ENCODE results near the gene SMURF2. TPM values are rescaled to one million over a fixed set of nuclear protein-coding genes. Genes with fewer than 3 reads are reported as not detected.

The SMURF2 gene
- total and polyA plus RNA-seq, 2 donors from 2014 or later: 7.2 to 27.9 TPM

DNA sequence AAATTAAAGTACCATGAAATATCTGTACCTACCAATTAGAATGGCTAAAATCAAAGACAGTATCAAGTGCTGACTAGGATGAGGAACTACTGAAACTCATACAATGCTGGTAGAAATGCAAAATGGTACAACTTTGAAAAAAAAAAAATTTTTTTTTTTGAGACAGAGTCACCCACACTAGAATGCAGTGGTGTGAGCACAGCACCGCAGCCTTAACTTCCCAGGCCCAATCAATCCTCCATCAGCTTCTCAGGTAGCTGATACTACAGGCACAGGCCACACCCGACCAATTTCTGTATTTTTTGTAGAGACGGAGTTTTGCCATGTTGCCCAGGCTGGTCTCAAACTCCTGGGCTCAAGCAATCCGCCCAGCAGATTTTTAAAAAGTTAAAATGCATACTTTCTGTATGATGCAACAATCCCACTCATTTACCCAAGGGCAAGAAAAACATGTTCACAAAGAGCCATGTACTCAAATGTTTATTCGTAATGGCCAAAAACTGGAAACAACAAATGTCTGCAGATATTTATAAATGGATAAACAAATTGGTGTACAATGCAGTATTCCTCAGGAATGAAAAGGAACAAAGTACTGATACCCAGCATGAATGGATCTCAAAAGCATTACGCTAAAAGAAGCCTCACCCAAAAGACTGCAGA, 8.7 kb downstream of the SMURF2 start:
- Histone ChIP-seq H3K9me3 (ENCODE audit: control insufficient read depth in 2 of 3, insufficient read depth in 1 of 3, low read length in 3 of 3) (no peaks in the 10 kb centered on the region), H3K4me1 (ENCODE audit: control insufficient read depth in 2 of 3, insufficient read depth in 2 of 3, low read depth in 1 of 3, low read length in 3 of 3) (peaks cover 0 to 5% (median 2%) of the 10 kb centered on the region in 3 donors), H3K27me3 (ENCODE audit: control insufficient read depth, insufficient read depth, low read length) (no peaks in the 10 kb centered on the region), H3K9ac (ENCODE audit: low read length in 3 of 3) (no peak overlapping the region), H3K4me3 (ENCODE audit: low read length in 3 of 3) (no peak overlapping the region), H3K27ac (ENCODE audit: low read depth in 2 of 2, low read length in 2 of 2) (no peak overlapping the region), H3K36me3 (ENCODE audit: control insufficient read depth in 2 of 3, insufficient read depth in 3 of 3, low read length in 3 of 3) (no peaks in the 10 kb centered on the region)
- FAIRE-seq: no peak
- TF ChIP-seq, protein P1, sequence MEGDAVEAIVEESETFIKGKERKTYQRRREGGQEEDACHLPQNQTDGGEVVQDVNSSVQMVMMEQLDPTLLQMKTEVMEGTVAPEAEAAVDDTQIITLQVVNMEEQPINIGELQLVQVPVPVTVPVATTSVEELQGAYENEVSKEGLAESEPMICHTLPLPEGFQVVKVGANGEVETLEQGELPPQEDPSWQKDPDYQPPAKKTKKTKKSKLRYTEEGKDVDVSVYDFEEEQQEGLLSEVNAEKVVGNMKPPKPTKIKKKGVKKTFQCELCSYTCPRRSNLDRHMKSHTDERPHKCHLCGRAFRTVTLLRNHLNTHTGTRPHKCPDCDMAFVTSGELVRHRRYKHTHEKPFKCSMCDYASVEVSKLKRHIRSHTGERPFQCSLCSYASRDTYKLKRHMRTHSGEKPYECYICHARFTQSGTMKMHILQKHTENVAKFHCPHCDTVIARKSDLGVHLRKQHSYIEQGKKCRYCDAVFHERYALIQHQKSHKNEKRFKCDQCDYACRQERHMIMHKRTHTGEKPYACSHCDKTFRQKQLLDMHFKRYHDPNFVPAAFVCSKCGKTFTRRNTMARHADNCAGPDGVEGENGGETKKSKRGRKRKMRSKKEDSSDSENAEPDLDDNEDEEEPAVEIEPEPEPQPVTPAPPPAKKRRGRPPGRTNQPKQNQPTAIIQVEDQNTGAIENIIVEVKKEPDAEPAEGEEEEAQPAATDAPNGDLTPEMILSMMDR (IDR thresholded peaks at IDR 0.05; ENCODE audit: borderline replicate concordance, extremely low read depth, insufficient read depth): no peak
- intact Hi-C loops (cut with DNase I): no loop called here
- DNase-seq: no peak

GRCh38 chr17:64651889-64652288, 10.2 kb downstream of the SMURF2 start:
- Histone ChIP-seq H3K27me3 (ENCODE audit: control insufficient read depth, insufficient read depth, low read length) (no peaks in the 10 kb centered on the region), H3K4me3 (ENCODE audit: low read length in 3 of 3) (no peak overlapping the region), H3K27ac (ENCODE audit: low read depth in 2 of 2, low read length in 2 of 2) (no peak overlapping the region), H3K4me1 (ENCODE audit: control insufficient read depth in 2 of 3, insufficient read depth in 2 of 3, low read depth in 1 of 3, low read length in 3 of 3) (peaks cover 0 to 2% (median 1%) of the 10 kb centered on the region in 3 donors), H3K36me3 (ENCODE audit: control insufficient read depth in 2 of 3, insufficient read depth in 3 of 3, low read length in 3 of 3) (no peaks in the 10 kb centered on the region), H3K9ac (ENCODE audit: low read length in 3 of 3) (no peak overlapping the region), H3K9me3 (ENCODE audit: control insufficient read depth in 2 of 3, insufficient read depth in 1 of 3, low read length in 3 of 3) (no peaks in the 10 kb centered on the region)
- TF ChIP-seq, protein P1 (IDR thresholded peaks at IDR 0.05; ENCODE audit: borderline replicate concordance, extremely low read depth, insufficient read depth): no peak
- FAIRE-seq: no peak
- no peak for DNase-seq
- intact Hi-C loops (cut with DNase I): no loop called here

GRCh38 chr17:64648234-64648633, 13.9 kb downstream of the SMURF2 start:
- H3K36me3 ChIP-seq (ENCODE audit: control insufficient read depth in 2 of 3, insufficient read depth in 3 of 3, low read length in 3 of 3): no peaks in the 10 kb centered on the region
- no peak for DNase-seq
- H3K27ac ChIP-seq (ENCODE audit: low read depth in 2 of 2, low read length in 2 of 2): no peak overlapping the region
- no peak overlapping the region for H3K9ac ChIP-seq (ENCODE audit: low read length in 3 of 3)
- TF ChIP-seq, protein P1 (IDR thresholded peaks at IDR 0.05; ENCODE audit: borderline replicate concordance, extremely low read depth, insufficient read depth): no peak
- intact Hi-C loops (cut with DNase I): no loop called here
- H3K27me3 ChIP-seq (ENCODE audit: control insufficient read depth, insufficient read depth, low read length): no peaks in the 10 kb centered on the region
- H3K4me3 ChIP-seq (ENCODE audit: low read length in 3 of 3): no peak overlapping the region
- H3K9me3 ChIP-seq (ENCODE audit: control insufficient read depth in 2 of 3, insufficient read depth in 1 of 3, low read length in 3 of 3): no peaks in the 10 kb centered on the region
- H3K4me1 ChIP-seq (ENCODE audit: control insufficient read depth in 2 of 3, insufficient read depth in 2 of 3, low read depth in 1 of 3, low read length in 3 of 3): no peaks in the 10 kb centered on the region
- no peak for FAIRE-seq

- DNase-seq (no peak), FAIRE-seq (no peak)
- Histone ChIP-seq H3K9me3 (ENCODE audit: control insufficient read depth in 2 of 3, insufficient read depth in 1 of 3, low read length in 3 of 3) (no peaks in the 10 kb centered on the region), H3K4me1 (ENCODE audit: control insufficient read depth in 2 of 3, insufficient read depth in 2 of 3, low read depth in 1 of 3, low read length in 3 of 3) (no peaks in the 10 kb centered on the region), H3K36me3 (ENCODE audit: control insufficient read depth in 2 of 3, insufficient read depth in 3 of 3, low read length in 3 of 3) (no peaks in the 10 kb centered on the region), H3K27ac (ENCODE audit: low read depth in 2 of 2, low read length in 2 of 2) (no peak overlapping the region), H3K27me3 (ENCODE audit: control insufficient read depth, insufficient read depth, low read length) (no peaks in the 10 kb centered on the region), H3K4me3 (ENCODE audit: low read length in 3 of 3) (no peak overlapping the region), H3K9ac (ENCODE audit: low read length in 3 of 3) (no peak overlapping the region)
- TF ChIP-seq, protein P1 (IDR thresholded peaks at IDR 0.05; ENCODE audit: borderline replicate concordance, extremely low read depth, insufficient read depth): no peak
- intact Hi-C loops (cut with DNase I): no loop called here
Observed at GRCh38 chr17:64647817-64648216, 14.3 kb downstream of the SMURF2 start.
